Glomerular endothelial cell (primary cell): ENCODE results near the gene CCS. TPM values are rescaled to one million over a fixed set of nuclear protein-coding genes. Genes with fewer than 3 reads are reported as not detected.
"Not testable (repeated sequence)": the region's sequence is repeated elsewhere in the genome, so short reads cannot be mapped to it uniquely, and the experiment has no call there.

ENCODE experiments used
- DNase-seq: peaks from one replicate; pipeline ENCODE4 v3.0.0-alpha.2; 2011; ENCODE audit warnings: low read depth, low spot score; ENCODE audit errors: extremely low read depth
- total RNA-seq: library from RNA; depleted of rRNA; stranded (reverse); fragments of >200 nt; gene quantifications from 2 replicates; pipeline ENCODE4 v1.2.3, GENCODE V29; 2015

The CCS gene
- total RNA-seq, 1 donor from 2014 or later, result 34.7 TPM

- not testable (repeated sequence) for DNase-seq
Measured at GRCh38 chr11:66589315-66589714, 3.7 kb upstream of the CCS start.

GRCh38 chr11:66589996-66590675 lies 2.8 kb upstream of the CCS start:
- no peak for DNase-seq

- DNase-seq, result no peak
Measured at GRCh38 chr11:66591175-66591574, 1.8 kb upstream of the CCS start.

GRCh38 chr11:66593303-66593635 lies 284 bp downstream of the CCS start:
- no peak for DNase-seq

- DNase-seq, result no peak
Measured at GRCh38 chr11:66593650-66594049, 665 bp downstream of the CCS start.

GRCh38 chr11:66595245-66595904 lies 2.4 kb downstream of the CCS start:
- no peak for DNase-seq

- DNase-seq, result no peak
Measured at GRCh38 chr11:66598993-66599392, 6.0 kb downstream of the CCS start.

- DNase-seq, result no peak
Measured at GRCh38 chr11:66600219-66600618, 7.2 kb downstream of the CCS start.

GRCh38 chr11:66600631-66601233 lies 7.7 kb downstream of the CCS start:
- no peak for DNase-seq

- DNase-seq, result no peak
Measured at GRCh38 chr11:66603072-66603471, 10.1 kb downstream of the CCS start.

- no peak for DNase-seq
Measured at GRCh38 chr11:66604155-66604554, 11.2 kb downstream of the CCS start.

GRCh38 chr11:66606608-66607007 lies 13.6 kb downstream of the CCS start:
- not testable (repeated sequence) for DNase-seq

- DNase-seq, result no peak
Measured at GRCh38 chr11:66607126-66607834, 14.3 kb downstream of the CCS start.

- no peak for DNase-seq
Measured at GRCh38 chr11:66609721-66610617, 17.0 kb downstream of the CCS start.

GRCh38 chr11:66612458-66612857 lies 19.5 kb downstream of the CCS start:
- DNase-seq, result no peak

- no peak for DNase-seq
Measured at GRCh38 chr11:66614073-66614472, 21.1 kb downstream of the CCS start.

GRCh38 chr11:66616379-66617154 lies 23.6 kb downstream of the CCS start, which contains the start of gene RBM14:
RBM14 (plus strand) TSS chr11:66616630; CDS start chr11:66616721, 91 bp downstream.
- no peak for DNase-seq

GRCh38 chr11:66617155-66617834 lies 24.3 kb downstream of the CCS start:
- DNase-seq, result no peak

- no peak for DNase-seq
Measured at GRCh38 chr11:66619080-66619554, 26.1 kb downstream of the CCS start.
